ENCODE data around the gene RBP3. TPM values are rescaled to one million over a fixed set of nuclear protein-coding genes. Genes with fewer than 3 reads are reported as not detected.

The RBP3 gene
- total and polyA plus RNA-seq, 8 donors: not detected

DNA sequence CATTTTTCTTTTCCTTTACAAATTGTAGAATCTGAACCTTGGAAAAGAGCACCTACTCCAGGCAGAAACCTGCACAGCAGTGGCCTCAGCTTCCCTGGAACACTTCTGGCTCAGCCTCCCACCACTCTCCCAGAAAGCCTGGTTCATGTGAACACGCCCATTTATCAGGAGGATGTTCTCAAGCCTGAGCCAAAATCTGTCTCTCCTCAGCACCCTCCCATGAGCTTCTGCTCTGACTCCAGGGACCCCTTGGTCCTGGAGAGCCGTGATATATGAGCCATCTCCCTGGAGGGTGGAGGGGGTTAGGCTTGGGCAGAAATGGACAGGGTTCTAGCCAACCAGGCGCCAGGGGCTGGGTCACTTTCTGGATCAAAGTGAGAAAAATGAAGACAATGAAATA, 15.8 kb upstream of the RBP3 start:
- Histone ChIP-seq H3K27me3 (no peaks in the 10 kb centered on the region), H3K36me3 (no peaks in the 10 kb centered on the region), H3K9me3 (no peaks in the 10 kb centered on the region), H3K27ac (no peak overlapping the region), H3K4me3 (no peak overlapping the region), H3K4me1 (no peaks in the 10 kb centered on the region)
- intact Hi-C loops (cut with DNase I): no loop called here
- FAIRE-seq: no peak
- ATAC-seq: no peak
- 80 to 84% methylated on average over 3 of the region's 3 CpGs for WGBS, 2 donors
- no peak for DNase-seq
- TF ChIP-seq CTCF (IDR thresholded peaks at IDR 0.05): no peak

DNA sequence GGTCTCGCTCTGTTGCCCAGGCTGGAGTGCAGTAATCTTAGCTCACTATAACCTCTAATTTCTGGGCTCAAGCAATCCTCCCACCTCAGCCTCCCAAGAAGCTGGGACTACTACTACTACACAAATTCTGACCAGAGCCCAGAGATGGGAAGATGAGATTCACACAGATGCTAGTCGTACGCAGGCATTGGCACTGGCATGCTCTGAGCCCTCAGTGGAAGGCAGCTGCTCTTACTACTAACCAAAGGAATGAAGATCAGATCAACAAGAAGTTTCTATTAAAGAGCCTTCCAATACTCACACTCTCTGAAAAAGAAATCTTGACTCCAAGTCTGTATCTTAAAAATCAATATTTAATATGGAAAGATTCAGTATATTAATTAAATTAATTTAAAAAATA, 15.2 kb upstream of the RBP3 start:
- FAIRE-seq: no peak
- DNase-seq: no peak
- Histone ChIP-seq H3K27me3 (no peaks in the 10 kb centered on the region), H3K27ac (no peak overlapping the region), H3K9me3 (no peaks in the 10 kb centered on the region), H3K4me1 (no peaks in the 10 kb centered on the region), H3K36me3 (no peaks in the 10 kb centered on the region), H3K4me3 (no peak overlapping the region)
- intact Hi-C loops (cut with DNase I): no loop called here
- 86 to 88% methylated on average over 3 of the region's 3 CpGs for WGBS, 2 donors
- ATAC-seq: no peak
- no peak for TF ChIP-seq CTCF (IDR thresholded peaks at IDR 0.05)

DNA sequence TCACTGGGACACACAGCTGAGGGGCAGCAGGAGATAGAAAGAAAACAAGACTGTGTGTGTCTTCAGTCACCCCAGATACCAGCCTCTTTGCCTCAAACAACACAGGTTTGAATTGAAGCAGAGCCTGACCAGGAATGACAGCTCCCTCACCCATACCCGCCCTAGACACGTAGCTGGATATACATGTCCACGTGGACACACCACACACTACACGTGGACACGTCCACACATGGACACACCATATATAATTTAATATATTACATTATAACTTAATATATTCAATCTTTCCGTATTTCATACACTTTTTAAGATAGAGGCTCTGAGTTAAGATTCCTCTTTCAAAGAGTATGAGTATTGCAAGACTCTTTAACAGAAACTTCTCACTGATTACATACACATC, 14.6 kb upstream of the RBP3 start:
- no peak overlapping the region for H3K27ac ChIP-seq
- no peak for TF ChIP-seq CTCF (IDR thresholded peaks at IDR 0.05)
- no peaks in the 10 kb centered on the region for H3K9me3 ChIP-seq
- no peaks in the 10 kb centered on the region for H3K4me1 ChIP-seq
- H3K27me3 ChIP-seq: no peaks in the 10 kb centered on the region
- no peak overlapping the region for H3K4me3 ChIP-seq
- 72 to 84% methylated on average over 6 of the region's 6 CpGs for WGBS, 2 donors
- intact Hi-C loops (cut with DNase I): no loop called here
- no peak for ATAC-seq
- DNase-seq: no peak
- no peaks in the 10 kb centered on the region for H3K36me3 ChIP-seq
- FAIRE-seq: no peak

GRCh38 chr10:47334466-47335295, 13.5 kb upstream of the RBP3 start:
- no peak for FAIRE-seq
- H3K4me3 ChIP-seq: no peak overlapping the region
- DNase-seq: no peak
- H3K9me3 ChIP-seq: no peaks in the 10 kb centered on the region
- H3K36me3 ChIP-seq: no peaks in the 10 kb centered on the region
- H3K4me1 ChIP-seq: no peaks in the 10 kb centered on the region
- intact Hi-C loops (cut with DNase I): loop anchor here in 1 of 3 donors (5.0 kb wide), 1 partner anchor 307 kb away; no protein-coding TSS in a partner anchor
- H3K27me3 ChIP-seq: no peaks in the 10 kb centered on the region
- TF ChIP-seq CTCF (IDR thresholded peaks at IDR 0.05): no peak
- ATAC-seq: no peak
- no peak overlapping the region for H3K27ac ChIP-seq
- 79 to 84% methylated on average over 8 of the region's 8 CpGs for WGBS, 2 donors

- H3K27ac ChIP-seq: no peak overlapping the region
- no peak for FAIRE-seq
- H3K27me3 ChIP-seq: no peaks in the 10 kb centered on the region
- H3K4me3 ChIP-seq: no peak overlapping the region
- 78 to 83% methylated on average over 5 of the region's 5 CpGs for WGBS, 2 donors
- no peaks in the 10 kb centered on the region for H3K36me3 ChIP-seq
- no peak for TF ChIP-seq CTCF (IDR thresholded peaks at IDR 0.05)
- no peak for DNase-seq
- H3K9me3 ChIP-seq: no peaks in the 10 kb centered on the region
- intact Hi-C loops (cut with DNase I): loop anchor here in 1 of 3 donors (5.0 kb wide), 1 partner anchor 309 kb away; no protein-coding TSS in a partner anchor
- ATAC-seq: no peak
- no peaks in the 10 kb centered on the region for H3K4me1 ChIP-seq
Observed at GRCh38 chr10:47335906-47336305, 12.3 kb upstream of the RBP3 start.

Data from pancreas (tissue), 10 donors.